IPS-20b (cell line): ENCODE results near the gene LARGE2.

Experiments
- H3K27ac ChIP-seq: one replicate; pipeline ENCODE4 v1.5.1; 2013; ENCODE audit warnings: low read length
- H3K27me3 ChIP-seq: 2 replicates; pipeline ENCODE4 v1.6.1; 2013; ENCODE audit warnings: mild to moderate bottlenecking, low read length, inconsistent platforms; ENCODE audit not compliant: insufficient read depth
- H3K36me3 ChIP-seq: 2 replicates; pipeline ENCODE4 v1.6.1; 2013; ENCODE audit warnings: low read depth, mild to moderate bottlenecking, inconsistent platforms, low read length, moderate library complexity; ENCODE audit not compliant: insufficient read depth
- H3K4me1 ChIP-seq: 2 replicates; pipeline ENCODE4 v1.6.1; 2013; ENCODE audit warnings: mild to moderate bottlenecking, control low read depth, inconsistent platforms, low read length, moderate library complexity; ENCODE audit not compliant: insufficient read depth
- H3K4me3 ChIP-seq: 2 replicates; pipeline ENCODE4 v1.5.1; 2013; ENCODE audit warnings: mild to moderate bottlenecking, low read length, inconsistent platforms
- H3K9ac ChIP-seq: 2 replicates; pipeline ENCODE4 v1.6.1; 2013; ENCODE audit warnings: low read depth, mild to moderate bottlenecking, inconsistent platforms, low read length, moderate library complexity
- H3K9me3 ChIP-seq: 2 replicates; pipeline ENCODE4 v1.6.1; 2013; ENCODE audit warnings: mild to moderate bottlenecking, low read depth, low read length, inconsistent platforms; ENCODE audit not compliant: insufficient read depth

LARGE2 gene

DNA sequence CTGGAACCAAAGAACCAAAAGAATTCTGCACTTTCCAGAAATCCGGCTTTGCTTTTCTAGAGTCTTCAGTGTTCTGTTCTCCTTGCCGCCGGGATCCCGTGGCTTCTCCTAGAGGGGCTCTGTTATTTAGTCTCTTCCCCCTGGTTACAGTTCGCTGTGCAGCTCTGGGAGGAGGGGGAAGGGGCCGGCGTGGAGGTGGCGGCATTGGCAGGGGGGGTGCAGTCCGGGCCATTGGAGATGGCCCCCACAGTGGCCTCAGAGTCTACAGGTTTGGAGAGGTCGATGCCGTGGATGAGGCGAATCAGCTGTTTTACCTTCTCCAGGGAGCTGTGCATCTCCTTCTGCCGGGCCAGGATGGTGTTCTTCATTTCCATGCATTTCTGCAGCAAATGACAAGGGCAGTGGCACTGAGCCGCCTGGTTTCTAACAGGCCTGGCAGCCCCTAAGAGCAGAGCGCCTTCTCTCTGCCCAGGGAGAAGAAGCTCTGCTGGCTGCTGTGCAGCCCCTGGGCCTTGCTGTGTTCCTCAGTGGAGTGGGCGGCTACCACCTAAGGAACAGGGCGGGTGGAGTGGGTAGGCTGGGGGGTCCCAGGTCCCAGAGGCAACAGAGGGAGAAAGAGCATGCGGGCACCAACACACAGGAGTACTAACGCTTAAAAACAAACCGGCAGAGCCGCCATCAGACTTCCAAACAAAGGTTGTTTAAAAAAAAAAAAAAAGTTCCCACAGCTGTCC is 11.6 kb downstream of the LARGE2 start:
- Histone ChIP-seq H3K9me3 (no peaks in the 10 kb centered on the region), H3K4me1 (no peaks in the 10 kb centered on the region), H3K4me3 (no peak overlapping the region), H3K36me3 (peaks cover 45% of the 10 kb centered on the region), H3K27me3 (no peaks in the 10 kb centered on the region), H3K27ac (no peak overlapping the region), H3K9ac (no peak overlapping the region; the same call in 1 of the 2 replicates)

DNA sequence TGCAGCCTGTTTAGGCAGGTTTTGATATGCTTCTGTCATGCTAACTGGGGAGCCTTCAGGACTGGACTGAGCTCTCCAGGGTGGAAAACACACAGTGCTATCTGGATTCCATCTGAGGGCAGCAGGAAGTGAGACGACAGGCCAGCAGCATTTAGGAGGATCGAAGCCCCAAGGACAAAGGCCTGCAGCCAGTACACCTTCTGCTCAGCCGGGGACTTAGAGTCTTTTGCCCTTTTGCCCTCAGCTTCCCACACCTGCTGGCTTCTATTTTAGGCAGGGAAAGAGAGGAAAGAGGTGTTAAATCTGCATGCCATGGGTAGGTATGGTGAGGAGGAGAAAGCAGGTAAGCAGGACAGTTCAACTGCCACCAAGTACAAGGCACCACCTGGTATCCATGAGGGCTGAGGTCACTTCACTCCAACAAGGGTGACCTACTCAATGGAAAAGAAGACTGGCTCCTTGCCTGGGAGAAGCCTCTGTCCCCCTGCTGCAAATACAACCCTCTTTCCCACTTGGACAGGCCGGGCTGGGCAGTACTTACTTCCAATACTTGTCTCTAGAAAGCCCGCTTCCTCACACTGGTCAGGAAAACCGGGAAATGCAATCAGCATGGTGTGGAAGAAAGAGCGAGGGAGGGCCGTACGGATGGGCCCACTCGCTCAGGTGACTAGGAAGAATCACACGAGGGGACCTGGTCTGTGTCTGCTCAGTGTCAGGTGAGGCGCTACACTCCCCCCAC is 12.3 kb downstream of the LARGE2 start:
- Histone ChIP-seq H3K4me3 (no peak overlapping the region), H3K27ac (no peak overlapping the region), H3K9me3 (no peaks in the 10 kb centered on the region), H3K36me3 (peaks cover 45% of the 10 kb centered on the region), H3K9ac (no peak overlapping the region), H3K27me3 (no peaks in the 10 kb centered on the region), H3K4me1 (no peaks in the 10 kb centered on the region)

DNA sequence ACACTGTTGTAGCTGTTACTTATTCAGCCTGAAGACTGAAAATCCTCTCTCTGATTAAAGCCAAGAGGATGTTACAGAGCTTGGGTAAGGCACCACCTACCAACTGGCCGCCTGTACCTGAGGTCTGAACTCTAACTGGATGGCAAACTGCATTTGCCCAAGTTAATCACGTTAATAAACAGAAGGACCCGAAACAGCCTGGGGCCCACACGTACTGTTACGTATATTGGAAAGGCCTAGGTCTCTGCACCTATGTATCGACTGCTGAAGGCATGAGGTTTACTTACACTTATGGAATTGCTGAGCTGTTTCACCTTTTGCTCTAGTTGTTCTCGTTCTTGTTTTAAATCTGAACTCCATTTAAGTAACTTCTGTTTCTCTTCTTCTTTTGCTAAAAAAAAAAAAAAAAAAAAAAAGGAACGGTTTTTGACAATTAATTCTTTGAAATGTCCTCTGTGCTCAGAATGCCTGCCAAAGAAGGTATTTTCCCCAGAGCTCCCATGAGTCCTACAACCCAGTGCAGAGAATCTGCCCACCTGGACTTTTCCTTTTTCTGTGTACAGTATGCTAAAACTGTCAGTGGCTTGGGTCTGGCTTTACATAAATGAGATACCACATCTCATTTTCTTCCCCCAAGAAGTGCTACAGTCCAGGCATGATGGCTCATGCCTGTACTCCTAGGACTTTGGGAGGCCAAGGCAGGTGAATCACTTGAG is 13.1 kb downstream of the LARGE2 start:
- no peak overlapping the region for H3K9ac ChIP-seq
- H3K4me1 ChIP-seq, result no peaks in the 10 kb centered on the region
- H3K27ac ChIP-seq, result no peak overlapping the region
- peaks cover 45% of the 10 kb centered on the region for H3K36me3 ChIP-seq
- no peaks in the 10 kb centered on the region for H3K9me3 ChIP-seq
- no peak overlapping the region for H3K4me3 ChIP-seq
- no peaks in the 10 kb centered on the region for H3K27me3 ChIP-seq

DNA sequence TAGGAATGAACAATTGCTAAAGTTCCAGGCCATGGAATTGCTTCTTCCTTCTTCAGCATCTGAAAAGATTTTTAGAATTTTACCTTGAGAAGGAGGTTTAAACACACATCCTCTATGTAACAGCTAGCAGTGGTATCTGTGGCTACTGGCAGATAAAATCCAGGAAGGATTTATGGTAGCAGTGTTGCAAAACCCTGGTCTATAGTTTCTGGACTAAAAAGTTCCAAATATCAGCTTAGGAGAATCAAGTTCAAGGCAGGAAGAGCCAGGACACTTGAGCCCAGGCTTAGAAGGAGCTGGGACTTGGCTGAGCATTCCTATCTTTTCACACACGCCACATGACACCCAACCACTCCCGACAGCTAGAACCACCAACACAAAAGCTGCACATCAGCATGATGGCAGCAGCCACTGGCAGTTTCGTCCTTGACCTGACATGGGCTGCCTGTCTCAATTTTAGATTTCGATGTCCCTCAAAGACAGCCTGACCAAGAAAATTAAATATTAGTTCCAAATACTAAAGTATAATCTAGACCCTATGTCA is 14.1 kb downstream of the LARGE2 start:
- H3K27ac ChIP-seq, result no peak overlapping the region
- H3K9me3 ChIP-seq, result no peaks in the 10 kb centered on the region
- H3K36me3 ChIP-seq, result peaks cover 42% of the 10 kb centered on the region
- H3K27me3 ChIP-seq, result no peaks in the 10 kb centered on the region
- H3K9ac ChIP-seq, result no peak overlapping the region
- H3K4me3 ChIP-seq, result no peak overlapping the region
- H3K4me1 ChIP-seq, result no peaks in the 10 kb centered on the region

DNA sequence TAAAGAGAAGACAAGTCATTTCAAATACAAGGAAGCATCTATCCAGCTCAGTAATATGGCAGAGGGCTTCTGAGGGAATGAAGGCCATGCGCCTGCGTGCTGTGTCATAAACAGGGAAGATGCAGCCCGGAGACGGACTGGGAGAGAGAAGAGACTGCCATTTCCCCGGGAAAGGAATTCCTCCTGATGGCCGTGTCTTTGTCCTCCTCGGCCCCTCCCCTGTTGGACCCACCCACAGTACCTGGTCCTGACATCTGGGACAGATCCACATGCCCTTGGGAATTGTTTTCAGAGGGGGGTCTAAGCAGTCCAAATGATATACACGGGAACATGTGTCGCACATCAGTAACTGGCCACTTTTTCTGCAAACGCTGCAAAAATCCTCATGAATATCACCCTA is 15.5 kb downstream of the LARGE2 start:
- no peaks in the 10 kb centered on the region for H3K4me1 ChIP-seq
- H3K4me3 ChIP-seq, result no peak overlapping the region
- no peak overlapping the region for H3K27ac ChIP-seq
- H3K36me3 ChIP-seq, result peaks cover 35% of the 10 kb centered on the region
- no peaks in the 10 kb centered on the region for H3K9me3 ChIP-seq
- no peaks in the 10 kb centered on the region for H3K27me3 ChIP-seq
- no peak overlapping the region for H3K9ac ChIP-seq

DNA sequence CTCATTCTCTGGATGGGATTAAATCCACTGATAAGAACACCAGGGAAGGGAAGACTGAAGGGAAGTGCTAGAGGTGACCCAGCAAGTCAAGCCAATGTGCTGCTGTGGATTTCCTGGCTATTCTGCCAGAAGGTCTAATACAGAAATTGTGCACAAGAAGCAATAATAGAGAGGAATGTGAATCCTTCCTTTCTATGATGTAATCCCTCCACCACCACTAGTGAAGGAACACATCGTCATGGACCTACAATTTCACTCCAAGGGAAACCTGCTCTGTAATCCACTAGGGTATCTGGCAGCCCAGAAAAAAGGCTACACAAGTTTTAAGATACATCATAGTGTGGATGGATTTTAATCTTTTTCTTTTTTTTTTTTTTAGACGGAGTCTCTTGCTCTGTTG is 17.4 kb downstream of the LARGE2 start:
- Histone ChIP-seq H3K27ac (no peak overlapping the region), H3K36me3 (peaks cover 31% of the 10 kb centered on the region)

DNA sequence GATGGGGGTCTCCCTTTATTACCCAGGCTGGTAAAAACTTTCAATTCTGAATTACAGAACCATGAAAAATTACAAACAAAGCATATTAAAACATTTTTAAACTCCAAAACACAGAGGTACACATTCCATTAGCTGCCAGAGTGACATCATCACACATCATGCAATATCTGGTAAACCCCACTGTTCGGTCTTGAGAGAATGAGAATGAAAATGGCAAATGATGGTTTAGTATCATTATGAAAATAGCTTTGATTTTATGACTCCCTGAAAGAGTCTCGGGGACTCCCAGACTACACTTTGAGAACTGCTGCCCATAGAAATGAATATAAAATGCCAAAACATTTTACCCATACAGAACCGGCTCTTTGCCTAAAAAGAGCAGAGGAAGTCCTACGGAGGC is 18.8 kb downstream of the LARGE2 start:
- no peaks in the 10 kb centered on the region for H3K4me1 ChIP-seq
- H3K36me3 ChIP-seq, result peaks cover 33% of the 10 kb centered on the region
- H3K4me3 ChIP-seq, result no peak overlapping the region
- no peak overlapping the region for H3K27ac ChIP-seq
- H3K9ac ChIP-seq, result no peak overlapping the region
- H3K9me3 ChIP-seq, result no peaks in the 10 kb centered on the region
- no peaks in the 10 kb centered on the region for H3K27me3 ChIP-seq

More for the DNA sequence above, 17.4 kb downstream of the LARGE2 start:
- Histone ChIP-seq H3K27me3 (no peaks in the 10 kb centered on the region), H3K9ac (no peak overlapping the region), H3K9me3 (no peaks in the 10 kb centered on the region), H3K4me3 (no peak overlapping the region), H3K4me1 (no peaks in the 10 kb centered on the region)

DNA sequence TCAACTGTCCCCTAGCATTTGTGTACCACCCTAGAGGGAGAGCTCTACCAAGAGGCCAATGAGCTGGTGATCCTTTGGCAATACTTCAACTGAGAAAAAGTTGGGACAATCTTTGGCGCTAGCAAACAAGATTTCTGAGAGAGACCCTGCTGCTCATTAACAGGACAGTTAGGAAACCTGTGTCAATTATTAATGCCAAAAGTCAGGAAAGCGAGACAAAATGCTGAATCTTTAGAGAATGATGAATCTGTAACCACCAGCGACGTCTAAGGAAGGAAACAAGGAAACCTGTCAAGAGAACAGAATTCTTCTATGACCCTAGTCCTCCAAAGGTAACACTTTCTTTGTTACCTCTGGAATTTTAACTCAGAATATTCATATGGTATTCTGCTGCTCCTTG is 19.9 kb downstream of the LARGE2 start:
- H3K27ac ChIP-seq, result no peak overlapping the region
- H3K27me3 ChIP-seq, result no peaks in the 10 kb centered on the region

DNA sequence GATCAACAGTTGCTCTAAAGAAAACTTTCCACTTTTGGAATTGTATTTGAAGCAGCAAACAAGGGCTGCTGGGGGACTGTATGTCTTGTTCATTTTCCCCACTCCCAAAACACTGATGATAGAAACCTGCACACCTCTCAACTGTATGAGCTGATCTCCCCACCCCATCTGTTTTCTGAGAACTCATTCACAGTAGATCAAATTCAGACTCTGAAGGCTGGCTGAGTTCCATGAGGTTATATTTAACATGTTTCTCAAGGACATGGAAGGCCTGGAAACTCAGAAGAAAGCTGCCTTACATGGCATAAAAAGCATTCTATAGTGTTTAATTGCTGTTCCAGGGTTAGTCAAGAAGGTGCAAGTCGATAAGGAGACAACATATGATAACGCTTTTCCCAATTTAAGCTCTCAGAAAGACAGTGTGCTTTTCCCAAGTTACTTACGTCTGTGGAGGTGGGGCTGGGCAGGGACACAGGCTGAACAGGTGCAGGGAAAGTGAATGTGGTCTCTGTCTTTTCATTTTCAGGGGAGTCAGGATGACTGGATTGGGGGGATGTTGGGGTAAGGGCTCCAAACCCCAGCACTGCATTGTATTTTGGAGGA is 23.0 kb downstream of the LARGE2 start:
- H3K4me1 ChIP-seq, result no peaks in the 10 kb centered on the region
- H3K36me3 ChIP-seq, result peaks cover 66% of the 10 kb centered on the region
- H3K27me3 ChIP-seq, result no peaks in the 10 kb centered on the region
- H3K27ac ChIP-seq, result no peak overlapping the region
- H3K9ac ChIP-seq, result no peak overlapping the region
- H3K4me3 ChIP-seq, result no peak overlapping the region
- H3K9me3 ChIP-seq, result no peaks in the 10 kb centered on the region

More for the DNA sequence above, 19.9 kb downstream of the LARGE2 start:
- Histone ChIP-seq H3K4me1 (no peaks in the 10 kb centered on the region), H3K4me3 (no peak overlapping the region), H3K9ac (no peak overlapping the region), H3K36me3 (peaks cover 35% of the 10 kb centered on the region), H3K9me3 (no peaks in the 10 kb centered on the region)

DNA sequence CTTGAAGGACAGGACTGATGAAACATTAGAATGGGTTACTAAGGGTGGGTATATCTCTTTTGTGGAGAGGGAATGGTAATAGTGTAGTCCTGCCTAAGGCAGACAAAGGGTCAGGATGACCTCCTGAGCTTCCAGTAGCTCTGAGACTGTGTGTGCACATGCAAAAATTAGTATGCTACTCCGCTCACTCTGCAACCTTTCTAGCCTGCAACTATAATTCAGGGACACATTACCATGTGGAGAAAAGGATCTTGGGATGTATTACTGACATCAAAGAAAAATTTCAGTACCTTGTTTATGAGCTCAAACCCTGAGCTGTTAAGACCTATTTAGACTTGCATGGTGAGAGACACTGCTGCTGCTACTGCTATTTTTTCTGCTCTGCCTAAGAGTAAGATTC is 25.4 kb downstream of the LARGE2 start:
- no peaks in the 10 kb centered on the region for H3K4me1 ChIP-seq
- H3K4me3 ChIP-seq, result no peak overlapping the region
- H3K9ac ChIP-seq, result no peak overlapping the region
- peaks cover 80% of the 10 kb centered on the region for H3K36me3 ChIP-seq
- H3K27ac ChIP-seq, result no peak overlapping the region
- no peaks in the 10 kb centered on the region for H3K27me3 ChIP-seq
- no peaks in the 10 kb centered on the region for H3K9me3 ChIP-seq

DNA sequence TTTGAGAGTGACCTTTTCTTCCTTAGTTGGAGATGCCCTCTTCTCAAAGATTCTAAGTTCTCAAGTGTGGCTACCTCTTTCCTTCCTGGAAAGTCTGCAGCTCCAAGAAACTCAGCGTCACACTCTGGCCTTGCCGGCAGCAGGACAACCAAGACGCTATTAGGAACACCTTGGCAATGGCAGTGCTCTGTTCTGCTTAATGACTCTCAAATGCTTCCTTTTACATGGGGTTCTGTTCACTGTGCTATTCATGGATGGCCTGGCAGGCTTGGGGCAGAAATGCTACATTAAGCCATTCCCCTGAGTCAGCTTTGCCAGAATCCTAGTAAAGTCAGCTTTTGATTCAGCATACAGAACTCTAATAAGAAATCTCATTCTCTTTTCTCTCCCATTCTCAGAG is 25.9 kb downstream of the LARGE2 start:
- Histone ChIP-seq H3K27me3 (no peaks in the 10 kb centered on the region), H3K27ac (no peak overlapping the region), H3K36me3 (peaks cover 84% of the 10 kb centered on the region), H3K4me1 (no peaks in the 10 kb centered on the region), H3K4me3 (no peak overlapping the region), H3K9me3 (no peaks in the 10 kb centered on the region), H3K9ac (no peak overlapping the region)
